ENCODE measurements around the gene EFEMP2.

Gene EFEMP2

DNA sequence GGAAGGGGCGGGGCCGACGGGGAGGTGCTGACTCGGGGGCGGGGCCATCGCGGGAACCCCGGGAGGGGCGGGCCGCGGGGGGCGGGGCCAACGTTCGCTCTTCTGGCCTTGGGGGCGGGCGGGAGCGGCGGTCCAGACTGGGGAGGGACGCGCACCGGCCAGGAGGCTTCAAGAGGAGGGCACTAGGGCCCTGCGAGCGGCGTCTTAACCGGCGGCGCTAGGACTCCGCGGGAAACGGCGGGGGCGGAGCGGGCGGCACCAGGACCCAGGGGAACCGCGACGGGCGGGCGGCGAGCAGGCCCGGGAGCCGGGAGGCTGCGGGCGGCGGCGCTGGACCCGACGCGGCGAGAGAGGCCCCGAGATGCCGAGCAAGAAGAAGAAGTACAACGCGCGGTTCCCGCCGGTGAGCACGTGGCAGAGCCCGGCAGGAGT, 46.6 kb upstream of the EFEMP2 start, which contains the start of gene DRAP1:
DRAP1 (plus strand) TSS at position 286 of the 432 bp plus-strand sequence; CDS start at position 362, 76 bp downstream.
- Histone ChIP-seq H3K4me1 (ENCODE audit: control insufficient read depth in 1 of 2, insufficient read depth in 1 of 2, low read depth in 1 of 2, low read length in 1 of 2) (peaks cover 52 to 57% of the 10 kb centered on the region in 2 experiments), H3K27ac (peak within 1 kb of the TSS; percentile 92), H3K36me3 (peaks cover 31% of the 10 kb centered on the region), H3K9me3 (no peaks in the 10 kb centered on the region), H3K4me3 (ENCODE audit: low read depth in 1 of 2, low read length in 1 of 2) (peak within 1 kb of the TSS; percentile 80 to 96), H3K27me3 (no peaks in the 10 kb centered on the region)
- TF ChIP-seq, protein P1, sequence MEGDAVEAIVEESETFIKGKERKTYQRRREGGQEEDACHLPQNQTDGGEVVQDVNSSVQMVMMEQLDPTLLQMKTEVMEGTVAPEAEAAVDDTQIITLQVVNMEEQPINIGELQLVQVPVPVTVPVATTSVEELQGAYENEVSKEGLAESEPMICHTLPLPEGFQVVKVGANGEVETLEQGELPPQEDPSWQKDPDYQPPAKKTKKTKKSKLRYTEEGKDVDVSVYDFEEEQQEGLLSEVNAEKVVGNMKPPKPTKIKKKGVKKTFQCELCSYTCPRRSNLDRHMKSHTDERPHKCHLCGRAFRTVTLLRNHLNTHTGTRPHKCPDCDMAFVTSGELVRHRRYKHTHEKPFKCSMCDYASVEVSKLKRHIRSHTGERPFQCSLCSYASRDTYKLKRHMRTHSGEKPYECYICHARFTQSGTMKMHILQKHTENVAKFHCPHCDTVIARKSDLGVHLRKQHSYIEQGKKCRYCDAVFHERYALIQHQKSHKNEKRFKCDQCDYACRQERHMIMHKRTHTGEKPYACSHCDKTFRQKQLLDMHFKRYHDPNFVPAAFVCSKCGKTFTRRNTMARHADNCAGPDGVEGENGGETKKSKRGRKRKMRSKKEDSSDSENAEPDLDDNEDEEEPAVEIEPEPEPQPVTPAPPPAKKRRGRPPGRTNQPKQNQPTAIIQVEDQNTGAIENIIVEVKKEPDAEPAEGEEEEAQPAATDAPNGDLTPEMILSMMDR (IDR thresholded peaks at IDR 0.05), result no peak

DNA sequence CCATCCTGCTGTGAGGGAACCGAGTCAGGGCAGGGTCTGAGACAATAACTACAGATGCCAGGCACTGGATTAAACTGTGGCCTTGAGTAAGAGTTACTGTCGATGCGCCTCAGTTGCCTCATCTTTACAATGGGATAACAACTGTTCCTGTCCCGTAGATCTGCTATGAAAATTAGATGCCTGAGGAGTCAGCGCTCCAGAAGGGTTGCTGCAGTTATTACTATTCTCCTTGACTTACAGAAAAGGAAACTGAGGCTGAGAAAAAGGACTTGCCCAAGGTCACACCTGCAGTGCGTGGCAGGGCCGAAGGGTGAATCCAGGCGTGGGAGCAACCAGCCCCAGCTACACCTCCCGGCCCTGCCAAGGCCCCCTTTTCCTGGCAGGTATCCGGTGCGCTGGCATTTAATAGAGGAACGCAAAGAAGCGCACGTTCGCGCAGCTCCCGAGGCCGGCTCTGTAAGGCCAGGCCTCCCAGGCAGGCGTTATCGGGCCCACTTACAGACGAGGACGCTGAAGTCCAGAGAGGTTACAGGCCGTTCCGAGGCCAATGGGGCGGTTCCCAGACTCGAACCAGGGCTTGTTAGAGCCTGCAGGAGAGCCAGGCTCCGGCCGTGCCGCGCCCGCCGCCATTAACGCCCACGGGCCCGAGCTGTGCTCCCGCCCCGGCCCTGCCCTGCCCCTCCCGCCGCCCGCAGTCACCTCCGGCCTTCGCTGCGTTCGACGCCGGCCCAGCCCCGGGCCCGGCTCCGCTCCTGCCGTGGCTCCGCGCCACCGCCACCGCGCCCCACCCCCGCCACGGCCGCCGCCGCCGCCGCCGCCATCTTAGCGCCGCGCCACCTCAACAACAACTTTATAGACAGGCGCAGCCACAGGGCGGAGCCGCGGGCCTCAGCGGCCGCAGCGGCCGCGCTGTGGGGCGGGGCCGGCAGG, 45.9 kb upstream of the EFEMP2 start, which contains the start of gene C11orf68:
C11orf68 (minus strand) TSS at position 852 of the 930 bp plus-strand sequence; CDS start at position 821, 31 bp downstream.
- H3K4me3 ChIP-seq (ENCODE audit: low read depth in 1 of 2, low read length in 1 of 2), result peak within 1 kb of the TSS; percentile 80 to 96
- H3K9me3 ChIP-seq, result no peaks in the 10 kb centered on the region
- H3K27ac ChIP-seq, result peak within 1 kb of the TSS; percentile 92
- H3K4me1 ChIP-seq (ENCODE audit: control insufficient read depth in 1 of 2, insufficient read depth in 1 of 2, low read depth in 1 of 2, low read length in 1 of 2), result peaks cover 52 to 57% of the 10 kb centered on the region in 2 experiments
- H3K36me3 ChIP-seq, result peaks cover 28% of the 10 kb centered on the region
- TF ChIP-seq, protein P1 (IDR thresholded peaks at IDR 0.05), result peak; percentile 70
- no peaks in the 10 kb centered on the region for H3K27me3 ChIP-seq

DNA sequence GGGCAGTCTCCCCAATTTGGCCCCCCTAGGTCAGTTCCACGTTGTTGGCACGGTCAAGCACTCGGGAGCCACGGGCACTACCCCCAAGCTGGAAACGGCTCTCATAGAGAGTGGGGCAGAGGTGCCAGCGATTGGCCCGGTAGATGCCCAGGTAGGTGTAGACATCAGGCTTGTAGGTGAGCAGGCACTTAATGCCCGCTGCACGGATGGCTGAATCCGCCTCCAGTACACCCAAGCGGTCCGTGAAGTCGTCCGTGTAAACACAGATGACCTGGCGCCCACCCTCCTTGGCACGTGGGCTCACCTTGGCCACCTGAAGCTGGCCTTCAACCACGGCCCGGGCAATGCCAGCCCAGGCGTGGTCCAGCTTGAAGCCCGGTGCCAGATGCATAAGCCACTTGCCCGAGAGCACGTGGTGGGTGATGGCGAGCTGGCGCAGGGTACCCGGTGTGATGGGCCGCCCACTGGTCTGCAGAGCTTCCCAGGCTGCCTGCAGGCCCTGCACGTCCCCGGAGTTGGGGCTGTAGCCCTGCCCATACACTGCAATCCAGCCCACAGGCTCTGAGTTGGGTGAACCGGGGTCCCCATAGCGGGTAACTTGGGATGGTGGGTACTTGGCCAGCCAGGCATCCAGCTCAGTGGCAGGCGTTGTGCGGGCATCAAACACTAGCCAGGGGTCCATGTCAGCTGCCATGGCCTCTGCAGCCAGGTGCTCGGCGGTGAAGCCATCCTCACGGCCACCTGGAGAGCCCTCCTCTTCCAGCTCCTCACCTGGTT, 45.0 kb upstream of the EFEMP2 start:
- H3K4me1 ChIP-seq (ENCODE audit: control insufficient read depth in 1 of 2, insufficient read depth in 1 of 2, low read depth in 1 of 2, low read length in 1 of 2), result peaks cover 52 to 57% of the 10 kb centered on the region in 2 experiments
- H3K4me3 ChIP-seq (ENCODE audit: low read depth in 1 of 2, low read length in 1 of 2), result peak overlapping the region; percentile 80 to 92
- peak overlapping the region; percentile 92 for H3K27ac ChIP-seq
- TF ChIP-seq, protein P1 (IDR thresholded peaks at IDR 0.05), result no peak
- peaks cover 20% of the 10 kb centered on the region for H3K36me3 ChIP-seq
- H3K9me3 ChIP-seq, result no peaks in the 10 kb centered on the region
- H3K27me3 ChIP-seq, result no peaks in the 10 kb centered on the region

DNA sequence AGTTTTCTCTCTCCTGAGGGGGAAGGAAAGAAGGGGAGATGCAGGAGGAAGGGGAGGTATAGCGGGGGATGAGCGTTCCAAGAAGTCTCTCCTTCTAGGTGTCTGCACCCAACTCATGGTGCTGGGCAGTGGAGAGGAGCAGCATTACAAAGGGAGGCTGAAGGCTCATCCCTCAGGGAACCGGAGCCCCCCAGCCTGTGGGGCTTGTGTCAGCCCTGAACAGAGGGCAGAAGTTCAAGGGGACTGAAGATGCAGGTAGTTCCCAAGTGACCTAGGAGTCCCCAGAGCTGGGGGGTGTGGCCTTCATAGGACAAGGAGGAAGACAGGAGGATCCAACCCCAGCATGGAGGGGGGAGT, 44.5 kb upstream of the EFEMP2 start:
- TF ChIP-seq, protein P1 (IDR thresholded peaks at IDR 0.05), result no peak
- no peak overlapping the region for H3K4me3 ChIP-seq (ENCODE audit: low read depth in 1 of 2, low read length in 1 of 2)
- peaks cover 14% of the 10 kb centered on the region for H3K36me3 ChIP-seq
- H3K4me1 ChIP-seq (ENCODE audit: control insufficient read depth in 1 of 2, insufficient read depth in 1 of 2, low read depth in 1 of 2, low read length in 1 of 2), result peaks cover 48 to 57% of the 10 kb centered on the region in 2 experiments
- no peaks in the 10 kb centered on the region for H3K27me3 ChIP-seq
- no peak overlapping the region for H3K27ac ChIP-seq
- no peaks in the 10 kb centered on the region for H3K9me3 ChIP-seq

DNA sequence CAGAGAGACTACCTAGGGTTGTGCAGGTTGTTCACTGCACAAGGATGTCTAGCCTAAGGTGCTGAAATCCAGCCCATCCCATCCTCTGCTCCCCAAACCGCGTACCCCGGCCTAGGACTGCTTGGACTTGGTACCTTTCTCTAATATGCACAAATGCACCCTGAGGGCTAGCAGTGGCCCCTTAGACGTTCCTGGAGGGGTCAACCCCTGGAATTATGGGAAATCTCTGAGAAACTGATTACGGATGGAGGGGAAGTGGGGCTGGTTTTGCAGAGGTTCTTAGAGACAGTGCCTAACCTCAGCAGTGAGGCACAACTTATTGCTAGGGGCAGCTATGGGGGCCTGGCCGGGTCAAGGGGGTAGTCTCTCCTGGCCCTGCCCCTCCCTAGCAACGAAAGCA, 43.8 kb upstream of the EFEMP2 start:
- Histone ChIP-seq H3K27me3 (no peaks in the 10 kb centered on the region), H3K4me1 (ENCODE audit: control insufficient read depth in 1 of 2, insufficient read depth in 1 of 2, low read depth in 1 of 2, low read length in 1 of 2) (peaks cover 48 to 57% of the 10 kb centered on the region in 2 experiments), H3K27ac (peak overlapping the region; percentile 61), H3K9me3 (no peaks in the 10 kb centered on the region), H3K36me3 (peaks cover 12% of the 10 kb centered on the region), H3K4me3 (ENCODE audit: low read depth in 1 of 2, low read length in 1 of 2) (no peak overlapping the region)
- TF ChIP-seq, protein P1 (IDR thresholded peaks at IDR 0.05), result no peak

Measured in neutrophil (primary cell).